HG03039 (cell line): ENCODE measurements around the gene RAD52.

ENCODE experiments used
- ATAC-seq: cut with Tn5 transposase; IDR thresholded peaks from one replicate; pipeline ENCODE4 v1.9.1; 2021; ENCODE audit warnings: mild to moderate bottlenecking, moderate library complexity; ENCODE audit not compliant: unreplicated experiment

Gene RAD52

DNA sequence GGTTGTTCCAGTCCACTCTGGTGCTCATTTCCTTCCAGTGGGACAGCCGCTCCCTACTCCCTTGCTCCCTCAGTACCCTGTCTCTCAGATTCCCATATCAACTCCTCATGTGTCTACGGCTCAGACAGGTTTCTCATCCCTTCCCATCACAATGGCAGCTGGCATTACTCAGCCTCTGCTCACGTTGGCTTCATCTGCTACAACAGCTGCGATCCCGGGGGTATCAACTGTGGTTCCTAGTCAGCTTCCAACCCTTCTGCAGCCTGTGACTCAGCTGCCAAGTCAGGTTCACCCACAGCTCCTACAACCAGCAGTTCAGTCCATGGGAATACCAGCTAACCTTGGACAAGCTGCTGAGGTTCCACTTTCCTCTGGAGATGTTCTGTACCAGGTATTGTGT lies 69.9 kb downstream of the RAD52 start:
- no peak for ATAC-seq

GRCh38 chr12:873954-874353 lies 75.5 kb downstream of the RAD52 start:
- ATAC-seq = no peak

GRCh38 chr12:870378-870777 lies 79.1 kb downstream of the RAD52 start:
- no peak for ATAC-seq

DNA sequence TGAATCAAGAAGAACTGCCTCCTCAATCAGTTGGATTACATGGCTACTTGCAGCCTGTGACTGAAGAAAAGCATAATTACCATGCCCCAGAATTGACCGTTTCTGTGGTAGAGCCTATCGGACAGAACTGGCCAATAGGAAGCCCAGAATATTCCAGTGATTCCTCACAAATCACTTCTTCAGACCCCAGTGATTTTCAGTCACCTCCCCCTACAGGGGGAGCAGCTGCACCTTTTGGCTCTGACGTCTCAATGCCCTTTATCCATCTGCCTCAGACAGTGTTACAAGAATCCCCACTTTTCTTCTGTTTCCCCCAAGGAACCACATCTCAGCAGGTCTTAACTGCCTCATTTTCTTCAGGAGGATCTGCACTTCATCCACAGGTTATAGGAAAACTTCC lies 80.8 kb downstream of the RAD52 start:
- ATAC-seq = no peak

- ATAC-seq = no peak
Observed at GRCh38 chr12:867905-868304, 81.6 kb downstream of the RAD52 start.

DNA sequence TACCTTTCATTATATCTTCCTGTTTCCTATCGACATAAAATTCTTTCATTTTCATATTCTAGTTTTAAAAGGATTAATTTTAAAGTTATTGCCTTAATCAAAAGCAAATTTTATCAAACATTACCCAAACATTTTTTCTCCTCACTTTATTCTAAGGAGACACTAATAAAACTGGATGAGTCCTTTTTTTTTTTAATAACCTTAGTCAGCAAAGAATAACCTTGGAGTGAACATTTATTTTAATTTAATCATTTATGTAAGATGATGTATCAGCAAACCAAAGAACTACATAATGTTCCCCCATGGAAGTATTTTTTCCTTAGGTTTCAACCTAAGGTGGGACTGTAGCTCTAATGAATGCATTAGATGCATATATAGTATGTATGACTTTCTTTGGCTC lies 83.9 kb downstream of the RAD52 start:
- no peak for ATAC-seq

DNA sequence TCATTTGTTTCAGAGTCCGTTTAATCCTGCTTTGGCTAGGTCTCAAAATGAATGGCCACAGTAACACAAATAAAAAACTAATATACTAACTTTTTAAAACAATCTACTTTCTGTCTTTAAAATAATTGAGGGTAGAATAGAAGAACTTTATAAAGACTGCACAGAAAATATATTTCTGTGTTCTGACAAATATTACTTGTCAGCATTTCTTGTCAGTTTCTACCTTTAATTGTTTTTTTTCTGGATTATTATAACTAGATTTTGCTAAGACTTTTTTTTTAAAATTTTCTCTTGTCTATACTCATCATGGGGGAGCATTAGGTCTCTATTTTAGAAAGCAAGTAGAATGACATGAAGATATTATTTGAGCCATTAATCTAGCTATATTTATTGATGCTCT lies 86.2 kb downstream of the RAD52 start:
- ATAC-seq = no peak

DNA sequence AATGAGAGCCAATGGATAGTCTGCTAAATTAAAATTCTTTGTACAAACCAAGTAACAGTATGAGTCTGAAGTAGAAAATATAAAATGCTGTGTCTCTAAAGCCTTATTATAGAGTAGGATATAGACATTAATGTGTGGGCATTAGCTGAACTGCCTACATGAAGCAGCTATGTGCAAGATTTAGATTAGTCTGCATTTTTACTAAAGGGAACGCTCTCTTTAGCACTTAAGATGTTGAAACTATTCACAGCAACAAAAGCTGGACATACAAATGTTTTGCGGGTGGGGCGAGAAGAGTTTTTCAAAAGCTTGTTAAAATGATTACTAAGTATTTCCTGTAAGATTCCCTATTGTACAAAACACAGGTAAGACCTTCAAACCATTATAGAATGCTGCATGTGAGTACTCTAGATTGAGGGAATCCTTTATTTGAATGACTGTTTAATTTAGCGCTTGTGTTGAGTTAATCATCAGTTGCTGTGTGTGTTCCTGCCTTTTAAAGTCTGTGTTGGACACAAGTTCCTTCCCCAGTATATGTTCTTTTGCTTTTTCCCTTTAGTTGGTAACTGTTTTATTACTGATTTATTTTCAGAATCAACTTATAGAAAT lies 87.1 kb downstream of the RAD52 start:
- ATAC-seq = no peak
